Stimulated activated CD4-positive, alpha-beta T cell treated with anti-CD3 and anti-CD28 coated beads, Interleukin-1b, Interleukin-23, amount 100 ng/mL, for 1 hour (primary cell): ENCODE measurements around the gene SPRED3.
"Not testable (repeated sequence)": the region's sequence is repeated elsewhere in the genome, so short reads cannot be mapped to it uniquely, and the experiment has no call there.

Experiments
- DNase-seq, 2 donors: peaks; one replicate each; pipeline ENCODE4 v3.0.0-alpha.2; 2020; ENCODE audit warnings: low read depth in 2 of 2

Gene SPRED3

GRCh38 chr19:38388349-38389100 lies at the start of gene SPRED3:
Gene SPRED3 (plus strand): TSS chr19:38388697. CDS start chr19:38390303, 1,606 bp downstream.
- no peak for DNase-seq

- DNase-seq, result not testable (repeated sequence)
These were observed 49.5 kb upstream of the SPRED3 start for GRCh38 chr19:38339011-38339410.

- no peak for DNase-seq
These were observed 47.6 kb upstream of the SPRED3 start for GRCh38 chr19:38340927-38341326.

GRCh38 chr19:38346837-38347236 lies 41.7 kb upstream of the SPRED3 start:
- DNase-seq, result no peak

- DNase-seq, result no peak
These were observed 37.6 kb upstream of the SPRED3 start for GRCh38 chr19:38350883-38351282.

GRCh38 chr19:38351865-38352395 lies 36.6 kb upstream of the SPRED3 start:
- DNase-seq, result no peak

GRCh38 chr19:38352611-38353010 lies 35.9 kb upstream of the SPRED3 start:
- DNase-seq, result no peak

GRCh38 chr19:38355728-38356725 lies 32.5 kb upstream of the SPRED3 start:
- no peak for DNase-seq

- DNase-seq, result no peak
These were observed 30.4 kb upstream of the SPRED3 start for GRCh38 chr19:38358071-38358470.

- no peak for DNase-seq
These were observed 29.1 kb upstream of the SPRED3 start for GRCh38 chr19:38359242-38360021.

- no peak for DNase-seq
These were observed 28.1 kb upstream of the SPRED3 start for GRCh38 chr19:38360351-38360750.

GRCh38 chr19:38360839-38361631 lies 27.5 kb upstream of the SPRED3 start:
- DNase-seq, result no peak

- DNase-seq, result peak in 1 of 2 donors; percentile 45
These were observed 26.8 kb upstream of the SPRED3 start for GRCh38 chr19:38361633-38362075.

GRCh38 chr19:38362076-38362945 lies 26.2 kb upstream of the SPRED3 start:
- peak; percentile 21 to 55 for DNase-seq

- not testable (repeated sequence) for DNase-seq
These were observed 25.4 kb upstream of the SPRED3 start for GRCh38 chr19:38362946-38363688.

GRCh38 chr19:38367041-38367440 lies 21.5 kb upstream of the SPRED3 start:
- DNase-seq, result no peak

GRCh38 chr19:38369584-38369983 lies 18.9 kb upstream of the SPRED3 start:
- DNase-seq, result no peak

- DNase-seq, result no peak
These were observed 18.2 kb upstream of the SPRED3 start for GRCh38 chr19:38370299-38370698.

GRCh38 chr19:38371081-38371480 lies 17.4 kb upstream of the SPRED3 start:
- DNase-seq, result no peak
